GM21786 (cell line): ENCODE data around the gene TMEM203.
"Not testable (repeated sequence)": the region's sequence is repeated elsewhere in the genome, so short reads cannot be mapped to it uniquely, and the experiment has no call there.

Source experiments
- ATAC-seq: cut with Tn5 transposase; IDR thresholded peaks from one replicate; pipeline ENCODE4 v1.9.1; 2021; ENCODE audit not compliant: unreplicated experiment

The TMEM203 gene

GRCh38 chr9:137205126-137206069 lies at the start of gene TMEM203, which contains the start of gene NDOR1:
Gene TMEM203 (minus strand): TSS chr9:137205648. CDS start chr9:137205414, 234 bp downstream.
Gene NDOR1 (plus strand): TSS chr9:137205700. CDS start chr9:137205778, 78 bp downstream.
- no peak for ATAC-seq

- peak; percentile 60 for ATAC-seq
These were observed 49.4 kb upstream of the TMEM203 start, which contains the start of gene NELFB for GRCh38 chr9:137254624-137255447. Gene NELFB (plus strand): TSS chr9:137255327.

DNA sequence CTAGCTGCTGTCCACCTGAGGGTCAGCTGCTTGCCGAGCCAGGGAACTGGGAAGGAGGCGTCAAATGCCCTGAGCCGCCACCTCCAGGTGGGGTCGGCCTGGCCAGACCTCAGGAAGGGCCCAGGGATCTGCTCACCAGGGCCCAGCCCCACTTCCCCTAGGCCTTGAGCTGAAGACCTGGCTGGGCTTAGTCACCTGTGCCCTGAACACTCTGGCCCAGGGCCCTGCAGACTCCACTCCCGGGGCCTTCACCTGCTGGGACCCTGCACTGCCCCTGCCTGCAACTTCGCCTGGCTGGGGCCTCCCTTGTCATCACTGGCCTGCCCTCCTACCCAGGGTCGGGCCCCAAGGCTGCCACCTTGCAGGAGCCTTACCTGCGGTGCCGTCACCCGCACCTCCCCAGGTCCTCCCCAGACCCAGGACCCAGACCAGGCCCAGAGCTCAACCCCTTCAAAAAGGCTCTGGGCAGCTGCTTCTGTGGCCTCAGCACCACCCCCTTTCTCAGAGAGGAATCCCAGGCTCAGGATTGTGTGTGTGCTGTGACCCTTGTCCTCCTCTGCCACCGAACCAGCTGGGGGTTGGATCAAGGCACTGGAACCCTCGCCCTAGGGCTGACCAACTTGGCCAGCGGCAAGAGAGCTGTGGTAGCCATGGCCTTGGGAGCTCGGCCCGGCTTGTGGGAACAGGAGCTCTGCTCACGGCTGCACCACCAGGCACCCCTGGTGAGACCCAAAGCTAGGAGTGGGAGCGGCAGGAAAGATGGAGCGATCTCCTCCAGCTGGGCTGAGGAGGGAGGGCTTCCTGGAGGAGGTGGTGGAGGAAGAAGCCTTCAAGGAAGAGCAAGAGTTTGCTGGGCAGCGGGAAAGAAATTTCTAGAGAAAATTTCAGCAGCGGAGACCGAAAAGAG lies 48.5 kb upstream of the TMEM203 start:
- no peak for ATAC-seq

- ATAC-seq, result no peak
These were observed 47.4 kb upstream of the TMEM203 start for GRCh38 chr9:137252555-137253506.

GRCh38 chr9:137251490-137252268 lies 46.2 kb upstream of the TMEM203 start:
- ATAC-seq, result no peak

DNA sequence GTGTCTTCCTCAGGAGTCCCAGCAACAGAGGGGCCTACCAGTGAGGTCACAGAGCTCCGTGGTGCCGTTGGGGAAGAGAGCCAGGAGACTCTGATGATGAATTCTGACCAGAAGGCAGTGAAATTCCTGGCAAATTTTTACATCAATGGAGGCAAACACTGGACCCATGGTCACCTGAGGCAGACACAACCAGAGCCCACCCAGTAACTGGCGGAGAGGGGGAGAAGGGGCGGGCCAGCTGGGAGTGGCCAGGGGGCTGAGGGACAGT lies 45.7 kb upstream of the TMEM203 start, which contains the start of gene STPG3:
STPG3 (plus strand) TSS at position 93 of the 268 bp plus-strand sequence; CDS start at position 94, 1 bp downstream.
- ATAC-seq, result no peak

DNA sequence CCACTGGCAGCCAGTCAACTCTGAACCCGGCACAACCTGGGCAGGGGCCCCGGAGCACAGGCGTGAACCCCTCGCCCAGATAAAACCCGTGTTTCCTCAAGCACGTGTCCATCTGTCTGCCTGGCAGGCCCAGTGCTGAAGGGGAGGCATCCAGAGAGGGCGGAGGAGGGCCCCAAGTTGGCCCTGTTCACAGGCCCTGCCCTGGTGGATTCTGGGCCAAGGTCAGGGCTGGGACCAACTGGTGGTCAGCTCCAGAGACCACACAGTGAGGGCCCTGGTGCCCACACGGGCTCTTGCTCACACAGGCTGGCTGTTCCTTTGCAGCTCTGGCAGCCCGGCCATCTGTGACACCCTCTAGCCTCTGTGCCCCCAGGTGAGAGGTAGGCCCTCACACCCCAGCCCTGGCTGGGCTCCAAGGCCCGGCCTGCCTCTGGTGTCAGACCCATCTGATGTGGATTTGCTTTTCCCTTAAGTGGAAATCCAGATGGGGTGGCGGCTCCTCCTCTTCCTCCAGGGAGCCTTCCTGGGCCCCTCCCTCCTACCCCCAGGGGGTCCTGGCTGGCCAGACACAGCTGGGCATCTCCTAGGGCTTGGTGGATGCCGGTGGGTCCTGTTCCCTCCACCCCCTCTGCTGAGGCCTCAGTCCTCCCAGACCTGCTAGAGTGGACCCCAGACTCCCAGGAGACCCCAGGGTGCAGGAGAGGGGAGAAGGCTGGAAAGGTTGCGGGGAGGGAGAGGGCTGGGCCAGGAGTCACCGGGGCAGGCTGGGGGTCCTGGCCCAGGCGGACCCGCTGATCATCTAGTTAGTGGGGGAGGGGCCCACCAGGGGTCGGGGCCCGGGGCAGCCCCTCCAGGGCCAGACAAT lies 45.1 kb upstream of the TMEM203 start:
- ATAC-seq, result no peak

- ATAC-seq, result no peak
These were observed 42.4 kb upstream of the TMEM203 start for GRCh38 chr9:137247916-137248175.

- ATAC-seq, result no peak
These were observed 41.9 kb upstream of the TMEM203 start for GRCh38 chr9:137247135-137247915.

GRCh38 chr9:137245450-137246421 lies 40.3 kb upstream of the TMEM203 start:
- ATAC-seq, result no peak

DNA sequence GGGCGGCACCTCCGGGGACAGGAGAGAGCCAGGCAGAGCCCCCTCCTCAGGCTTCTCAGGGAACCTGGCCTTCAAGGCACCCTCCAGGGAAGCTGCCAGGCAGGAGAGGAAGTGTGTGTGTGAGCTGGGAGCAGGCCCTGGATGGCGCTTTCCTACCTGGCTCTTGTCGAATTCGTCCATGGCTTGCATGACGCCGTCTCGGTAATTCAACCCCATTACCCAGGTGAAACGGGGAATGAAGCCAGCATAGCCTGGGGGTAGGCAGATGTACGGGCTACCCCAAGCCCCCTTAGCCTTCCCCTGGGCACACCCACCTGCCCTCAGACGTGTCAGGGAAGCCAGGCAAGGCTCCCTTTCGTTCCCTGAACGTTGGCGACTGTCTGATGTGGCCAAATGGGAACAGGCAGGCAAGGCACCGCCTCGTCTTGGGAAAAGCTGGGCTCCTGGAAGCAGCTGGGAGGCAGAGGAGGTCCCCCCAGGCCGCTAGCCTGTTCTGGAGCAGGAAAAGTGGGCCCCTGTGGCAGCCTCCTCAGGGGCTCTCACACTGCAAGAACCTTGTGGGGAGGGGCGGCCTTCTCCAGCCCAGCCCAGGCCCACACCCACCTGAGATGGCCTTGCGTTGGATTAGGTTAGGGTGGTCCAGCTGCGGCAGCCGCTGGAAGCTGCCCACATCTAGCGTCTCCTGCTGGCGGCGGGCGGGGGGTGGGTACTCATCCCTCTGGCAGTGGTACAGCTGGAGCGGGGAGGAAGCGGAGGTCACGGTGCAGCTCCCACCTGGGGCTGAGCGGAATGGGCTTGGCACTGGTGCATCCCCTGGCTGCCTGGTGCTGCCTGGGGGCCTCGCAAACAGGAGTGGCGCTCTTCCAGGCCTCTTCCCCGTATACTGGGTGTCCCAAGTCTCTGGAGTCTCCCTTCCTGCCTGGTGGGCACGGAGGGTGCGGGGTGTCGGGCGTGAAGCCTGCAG lies 39.3 kb upstream of the TMEM203 start:
- no peak for ATAC-seq

- no peak for ATAC-seq
These were observed 38.4 kb upstream of the TMEM203 start for GRCh38 chr9:137243626-137244485.

DNA sequence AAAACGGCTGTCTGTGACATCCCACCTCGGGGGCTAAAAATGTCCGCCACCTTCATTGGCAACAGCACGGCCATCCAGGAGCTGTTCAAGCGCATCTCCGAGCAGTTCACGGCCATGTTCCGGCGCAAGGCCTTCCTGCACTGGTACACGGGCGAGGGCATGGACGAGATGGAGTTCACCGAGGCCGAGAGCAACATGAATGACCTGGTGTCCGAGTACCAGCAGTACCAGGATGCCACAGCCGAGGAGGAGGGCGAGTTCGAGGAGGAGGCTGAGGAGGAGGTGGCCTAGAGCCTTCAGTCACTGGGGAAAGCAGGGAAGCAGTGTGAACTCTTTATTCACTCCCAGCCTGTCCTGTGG lies 37.8 kb upstream of the TMEM203 start:
- not testable (repeated sequence) for ATAC-seq
